HFF-Myc (cell line): ENCODE results near the gene PRPS1.

Experiments used
- DNase-seq: peaks from one replicate; pipeline ENCODE4 v3.0.0-alpha.2; 2011; ENCODE audit warnings: low read depth; ENCODE audit errors: extremely low read depth
- H3K4me3 ChIP-seq: replicated peaks from 2 replicates; pipeline ENCODE4 v1.5.1; 2011; ENCODE audit warnings: low read depth, mild to moderate bottlenecking, control low read depth, low read length
- CTCF ChIP-seq: IDR thresholded peaks from 2 replicates; pipeline ENCODE4 v1.5.1; 2012; ENCODE audit warnings: mild to moderate bottlenecking, low read depth, low read length, control low read depth; ENCODE audit errors: missing control alignments

Gene PRPS1

GRCh38 chrX:107700317-107700774 is 72.0 kb downstream of the PRPS1 start:
- no peak for TF ChIP-seq CTCF
- no peak for DNase-seq
- H3K4me3 ChIP-seq, result no peak overlapping the region
